IMR-90 (cell line): Measurements from ENCODE around the gene USP10. TPM values are rescaled to one million over a fixed set of nuclear protein-coding genes. Genes with fewer than 3 reads are reported as not detected.
A peak's percentile ranks its signal among the peaks of the same experiment; 100 is the strongest.

ENCODE experiments used
- ATAC-seq: fragments of 200-7000 bp; cut with Tn5 transposase; 2 replicates; pipeline ENCODE4 v1.9.1; 2020; ENCODE audit warnings: low read depth, mild to moderate bottlenecking, moderate library complexity
- BruUV-seq: library from RNA; stranded (reverse); fragments of 400-500 nt; replicated peaks from 2 replicates; lab custom pipeline; 2021; lab: Mats Ljungman, UMichigan
- CTCF ChIA-PET: fragments of 300-600 bp; formaldehyde crosslinking; extraction: SDS; loops from one replicate; lab custom pipeline; 2021; ENCODE audit warnings: antibody characterized with exemption; lab: Yijun Ruan, JAX
- POLR2A ChIA-PET: fragments of 300-600 bp; sonication (Branson Sonifier 250); formaldehyde crosslinking; loops from one replicate; lab custom pipeline; 2022; ENCODE audit warnings: antibody characterized with exemption; ENCODE audit not compliant: unreplicated experiment; lab: Charles Lee
- DNase-seq: peaks from one replicate; pipeline ENCODE4 v3.0.0; 2013
- H2AFZ ChIP-seq: replicated peaks from 2 replicates; pipeline ENCODE3; 2013; ENCODE audit warnings: low read length, mild to moderate bottlenecking; ENCODE audit not compliant: poor library complexity
- H2AK5ac ChIP-seq: 2 replicates; pipeline ENCODE4 v1.6.1; 2013; ENCODE audit warnings: low read depth, low read length, inconsistent platforms
- H2AK9ac ChIP-seq: replicated peaks from 2 replicates; pipeline ENCODE3; 2013; ENCODE audit warnings: mild to moderate bottlenecking, low read depth, low read length, moderate library complexity; ENCODE audit not compliant: poor library complexity
- H2BK120ac ChIP-seq: 2 replicates; pipeline ENCODE4 v1.6.1; 2013; ENCODE audit warnings: low read depth, low read length, inconsistent platforms
- H2BK15ac ChIP-seq: 3 replicates; pipeline ENCODE4 v1.6.1; 2013; ENCODE audit warnings: low read depth, low read length, inconsistent platforms
- H2BK20ac ChIP-seq: 2 replicates; pipeline ENCODE4 v1.6.1; 2013; ENCODE audit warnings: low read depth, mild to moderate bottlenecking, inconsistent platforms, low read length, moderate library complexity
- H2BK5ac ChIP-seq: 2 replicates; pipeline ENCODE4 v1.6.1; 2013; ENCODE audit warnings: mild to moderate bottlenecking, low read depth, low read length, inconsistent platforms; ENCODE audit not compliant: poor library complexity, severe bottlenecking
- H3K14ac ChIP-seq: replicated peaks from 2 replicates; pipeline ENCODE4 v1.6.1; 2013; ENCODE audit warnings: low read depth, low read length, inconsistent platforms
- H3K18ac ChIP-seq: 2 replicates; pipeline ENCODE4 v1.6.1; 2013; ENCODE audit warnings: low read depth, low read length, control low read depth
- H3K23ac ChIP-seq: 2 replicates; pipeline ENCODE4 v1.6.1; 2013; ENCODE audit warnings: low read depth, low read length, inconsistent platforms
- H3K27ac ChIP-seq: 2 replicates; pipeline ENCODE4 v1.5.1; 2013; ENCODE audit warnings: mild to moderate bottlenecking, control low read depth, low read length; ENCODE audit not compliant: insufficient read depth
- H3K27me3 ChIP-seq: 2 replicates; pipeline ENCODE4 v1.6.1; 2013; ENCODE audit warnings: low read length; ENCODE audit not compliant: control insufficient read depth, insufficient read depth
- H3K36me3 ChIP-seq: 2 replicates; pipeline ENCODE4 v1.6.1; 2013; ENCODE audit warnings: low read length, mixed read lengths; ENCODE audit not compliant: control insufficient read depth, insufficient read depth
- H3K4ac ChIP-seq: 2 replicates; pipeline ENCODE4 v1.6.1; 2013; ENCODE audit warnings: low read depth, low read length, inconsistent platforms
- H3K4me1 ChIP-seq: 2 replicates; pipeline ENCODE4 v1.6.1; 2013; ENCODE audit warnings: low read length, mixed read lengths; ENCODE audit not compliant: control insufficient read depth, insufficient read depth
- H3K4me2 ChIP-seq: 2 replicates; pipeline ENCODE4 v1.6.1; 2013; ENCODE audit warnings: low read depth, mild to moderate bottlenecking, control low read depth, low read length, moderate library complexity
- H3K4me3 ChIP-seq: 2 replicates; pipeline ENCODE4 v1.5.1; 2013; ENCODE audit warnings: low read depth, mild to moderate bottlenecking, control low read depth, low read length, moderate library complexity; ENCODE audit not compliant: insufficient read depth
- H3K56ac ChIP-seq: 2 replicates; pipeline ENCODE4 v1.6.1; 2013; ENCODE audit warnings: low read length, inconsistent platforms; ENCODE audit not compliant: insufficient read depth; ENCODE audit errors: extremely low read depth
- H3K79me1 ChIP-seq, 2 experiments: 2 replicates each; pipeline ENCODE4 v1.6.1; 2013; ENCODE audit warnings: low read length in 2 of 2, inconsistent platforms in 1 of 2, low read depth in 1 of 2
- H3K9ac ChIP-seq: 2 replicates; pipeline ENCODE4 v1.6.1; 2013; ENCODE audit warnings: low read depth, low read length, control low read depth
- H3K9me1 ChIP-seq: 2 replicates; pipeline ENCODE4 v1.6.1; 2013; ENCODE audit warnings: low read length, inconsistent platforms; ENCODE audit not compliant: insufficient read depth
- H3K9me3 ChIP-seq: 2 replicates; pipeline ENCODE4 v1.6.1; 2013; ENCODE audit warnings: low read length; ENCODE audit not compliant: control insufficient read depth, insufficient read depth
- H4K20me1 ChIP-seq: 2 replicates; pipeline ENCODE4 v1.6.1; 2013; ENCODE audit warnings: low read length, inconsistent platforms; ENCODE audit not compliant: insufficient read depth
- H4K5ac ChIP-seq: 2 replicates; pipeline ENCODE4 v1.6.1; 2013; ENCODE audit warnings: mild to moderate bottlenecking, low read depth, low read length, control low read depth
- H4K8ac ChIP-seq, 2 experiments: 2 replicates each; pipeline ENCODE4 v1.6.1; 2013; ENCODE audit warnings: low read depth in 2 of 2, low read length in 2 of 2, control low read depth in 1 of 2, inconsistent platforms in 1 of 2
- H4K91ac ChIP-seq: 2 replicates; pipeline ENCODE4 v1.6.1; 2013; ENCODE audit warnings: low read depth, low read length, inconsistent platforms; ENCODE audit not compliant: insufficient read depth
- BHLHE40 ChIP-seq: fragments of 150-350 bp; IDR thresholded peaks from 2 replicates; pipeline ENCODE4 v1.6.1; 2016; ENCODE audit warnings: mild to moderate bottlenecking, low read depth, low read length
- CEBPB ChIP-seq: IDR thresholded peaks from 2 replicates; pipeline ENCODE4 v1.6.1; 2012; ENCODE audit warnings: low read depth, low read length, improper control_type of control experiment
- CHD1 ChIP-seq: IDR thresholded peaks from 2 replicates; pipeline ENCODE4 v1.6.1; 2012; ENCODE audit warnings: low read depth, low read length, improper control_type of control experiment
- FOS ChIP-seq: fragments of 150-350 bp; IDR thresholded peaks from 2 replicates; pipeline ENCODE4 v1.6.1; 2016; ENCODE audit warnings: low read depth, low read length
- MAZ ChIP-seq: IDR thresholded peaks from 2 replicates; pipeline ENCODE4 v1.6.1; 2012; ENCODE audit warnings: low read depth, mild to moderate bottlenecking, low read length, improper control_type of control experiment, moderate library complexity, borderline replicate concordance
- MXI1 ChIP-seq: IDR thresholded peaks from 2 replicates; pipeline ENCODE4 v1.6.1; 2012; ENCODE audit warnings: low read depth, mild to moderate bottlenecking, low read length, moderate library complexity, borderline replicate concordance
- NFE2L2 ChIP-seq: fragments of 150-350 bp; IDR thresholded peaks from 2 replicates; pipeline ENCODE4 v1.6.1; 2016; ENCODE audit warnings: low read depth, mild to moderate bottlenecking, low read length
- POLR2A ChIP-seq: IDR thresholded peaks from 2 replicates; pipeline ENCODE4 v1.6.1; 2012; ENCODE audit warnings: mild to moderate bottlenecking, low read depth, low read length
- RAD21 ChIP-seq: IDR thresholded peaks from 2 replicates; pipeline ENCODE4 v1.6.1; 2012; ENCODE audit warnings: low read length, improper control_type of control experiment
- RFX5 ChIP-seq: IDR thresholded peaks from 2 replicates; pipeline ENCODE4 v1.8.0; 2012; ENCODE audit warnings: low read depth, mild to moderate bottlenecking, low read length, moderate library complexity
- WGBS, 2 experiments: methylation state at CpG; one replicate each; pipeline versions ENCODE4 v1.1.5 to v1.1.7; 2013; ENCODE audit warnings: missing lambda C conversion rate in 2 of 2; ENCODE audit not compliant: insufficient read length in 1 of 2; ENCODE audit errors: extremely low coverage in 2 of 2; 5-methylcytosine and 5-hydroxymethylcytosine counted together
- dilution Hi-C: fragments of 300-500 bp; cut with HindIII; formaldehyde crosslinking; loops from one replicate; pipeline ENCODE4 v1.14.3; 2018; ENCODE audit warnings: low sequenced_read_pairs; ENCODE audit not compliant: unreplicated experiment
- in situ Hi-C: fragments of 300-500 bp; cut with MboI; formaldehyde crosslinking; loops from 3 replicates; pipeline ENCODE4 v1.14.3; 2019; ENCODE audit warnings: low sequenced_read_pairs, inconsistent platforms, mixed read lengths
- intact Hi-C: fragments of 100-400 bp; cut with micrococcal nuclease; formaldehyde crosslinking; loops from 2 replicates; pipeline ENCODE4 v1.10.0; 2022
- polyA plus RNA-seq, 3 experiments: library from polyadenylated mRNA; depleted of rRNA; stranded (reverse); fragments of >200 nt; gene quantifications; 2 replicates each; pipeline ENCODE4 v1.2.3, GENCODE V29; 2012; ENCODE audit warnings: low replicate concordance in 1 of 3
- total RNA-seq: library from RNA; depleted of rRNA; stranded (reverse); fragments of >200 nt; gene quantifications from 2 replicates; pipeline ENCODE4 v1.2.3, GENCODE V29; 2012

USP10 gene
- total and polyA plus RNA-seq, 2 of the 4 experiments (the other 2 are of a cell fraction) = 54.3 to 79.0 TPM

- Histone ChIP-seq H4K20me1 (peaks cover 55% of the 10 kb centered on the region), H3K9me3 (no peaks in the 10 kb centered on the region), H3K23ac (0 out of 2 replicates have a peak overlapping the region, but pooled peaks have one; percentile 40), H3K18ac (no peak overlapping the region), H2BK15ac (no peak overlapping the region), H4K8ac (no peak overlapping the region), H3K4me1 (peaks cover 18% of the 10 kb centered on the region), H3K56ac (no peak overlapping the region), H3K4ac (0 out of 2 replicates have a peak overlapping the region, but pooled peaks have one; percentile 6), H4K5ac (no peak overlapping the region), H2AFZ (no peak overlapping the region), H2BK120ac (no peak overlapping the region), H2AK5ac (no peak overlapping the region), H2BK20ac (no peak overlapping the region), H3K4me3 (no peak overlapping the region), H3K4me2 (no peak overlapping the region), H2AK9ac (no peak overlapping the region), H3K9me1 (peaks cover 15% of the 10 kb centered on the region; the same call in 1 of the 2 replicates), H4K91ac (no peak overlapping the region), H3K14ac (no peak overlapping the region), H3K9ac (no peak overlapping the region), H3K27me3 (no peaks in the 10 kb centered on the region), H3K79me1 (peaks cover 37 to 87% of the 10 kb centered on the region in 2 experiments), H3K27ac (no peak overlapping the region), H3K36me3 (peaks cover 3% of the 10 kb centered on the region; the same call in 1 of the 2 replicates), H2BK5ac (no peak overlapping the region)
- CTCF ChIA-PET = interaction anchor here (1.0 to 2.0 kb wide), 6 partner anchors 13 to 219 kb away, joined by 3 to 6 read pairs (median 3); no protein-coding TSS in a partner anchor
- ATAC-seq = no peak
- no peak for TF ChIP-seq BHLHE40
- no peak for TF ChIP-seq NFE2L2
- TF ChIP-seq CEBPB = no peak
- TF ChIP-seq POLR2A = no peak
- TF ChIP-seq RAD21 = no peak
- TF ChIP-seq MXI1 = no peak
- no peak for TF ChIP-seq RFX5
- no peak for TF ChIP-seq FOS
- TF ChIP-seq MAZ = no peak
- no peak for TF ChIP-seq CHD1
- DNase-seq = no peak
- no TSS peak for BruUV-seq
- dilution Hi-C loops (no loop called here), in situ Hi-C loops (no loop called here), intact Hi-C loops (loop anchor here (10.0 kb wide), 1 partner anchor 332 kb away; no protein-coding TSS in a partner anchor)
- no CpG with 5 or more reads among the region's 8 CpGs for WGBS, 2 experiments
- POLR2A ChIA-PET = interaction anchor here (0.6 kb wide), 1 partner anchor 67 kb away, joined by 3 read pairs; the partner anchor contains the start of gene CRISPLD2
Measured at GRCh38 chr16:84752600-84752999, 52.8 kb downstream of the USP10 start.
